Mammary epithelial cell (primary cell): ENCODE data around the gene TPBGL.

Source experiments
- EZH2 ChIP-seq: IDR thresholded peaks from 2 replicates; pipeline ENCODE4 v1.6.1; 2012; ENCODE audit warnings: low read length, inconsistent platforms, borderline replicate concordance
- TF ChIP-seq, protein P1 (sequence below), 2 donors: IDR thresholded peaks in 1 of 2; conservative IDR thresholded peaks in 1 of 2; 2 replicates each; pipeline ENCODE4 v1.5.1; 2011 to 2012; ENCODE audit warnings: inconsistent platforms in 2 of 2, low read length in 2 of 2, mild to moderate bottlenecking in 2 of 2, control low read depth in 1 of 2, low read depth in 1 of 2; ENCODE audit not compliant: insufficient read depth in 1 of 2; ENCODE audit errors: extremely low read depth in 1 of 2

DNA sequence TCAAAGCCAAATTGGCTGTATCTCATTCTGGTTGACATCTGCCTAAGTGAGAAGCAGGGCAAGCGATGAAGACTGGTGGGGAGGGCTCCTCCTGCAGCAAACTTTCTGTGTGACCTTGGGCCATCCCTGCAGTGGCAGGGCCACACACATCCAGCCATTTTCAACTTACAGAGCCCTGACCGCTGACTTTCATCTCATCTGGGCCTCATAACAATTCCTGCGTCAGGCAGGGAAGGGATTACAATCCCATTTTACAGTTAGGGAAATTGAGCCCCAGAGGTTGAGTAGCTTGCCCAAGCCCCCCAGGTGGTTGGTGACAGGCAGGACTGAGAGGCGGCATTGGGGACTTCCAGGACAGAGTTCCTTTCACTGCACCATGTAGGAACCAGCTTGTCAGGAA lies 21.9 kb downstream of the TPBGL start:
- TF ChIP-seq, protein P1, sequence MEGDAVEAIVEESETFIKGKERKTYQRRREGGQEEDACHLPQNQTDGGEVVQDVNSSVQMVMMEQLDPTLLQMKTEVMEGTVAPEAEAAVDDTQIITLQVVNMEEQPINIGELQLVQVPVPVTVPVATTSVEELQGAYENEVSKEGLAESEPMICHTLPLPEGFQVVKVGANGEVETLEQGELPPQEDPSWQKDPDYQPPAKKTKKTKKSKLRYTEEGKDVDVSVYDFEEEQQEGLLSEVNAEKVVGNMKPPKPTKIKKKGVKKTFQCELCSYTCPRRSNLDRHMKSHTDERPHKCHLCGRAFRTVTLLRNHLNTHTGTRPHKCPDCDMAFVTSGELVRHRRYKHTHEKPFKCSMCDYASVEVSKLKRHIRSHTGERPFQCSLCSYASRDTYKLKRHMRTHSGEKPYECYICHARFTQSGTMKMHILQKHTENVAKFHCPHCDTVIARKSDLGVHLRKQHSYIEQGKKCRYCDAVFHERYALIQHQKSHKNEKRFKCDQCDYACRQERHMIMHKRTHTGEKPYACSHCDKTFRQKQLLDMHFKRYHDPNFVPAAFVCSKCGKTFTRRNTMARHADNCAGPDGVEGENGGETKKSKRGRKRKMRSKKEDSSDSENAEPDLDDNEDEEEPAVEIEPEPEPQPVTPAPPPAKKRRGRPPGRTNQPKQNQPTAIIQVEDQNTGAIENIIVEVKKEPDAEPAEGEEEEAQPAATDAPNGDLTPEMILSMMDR (conservative IDR thresholded peaks at IDR 0.05 in 1 of 2, IDR thresholded peaks at IDR 0.05 in 1 of 2; ENCODE audit: extremely low read depth in 1 of 2, insufficient read depth in 1 of 2, low read depth in 1 of 2, low read length in 2 of 2) = no peak
- TF ChIP-seq EZH2 = no peak
